ENCODE measurements around the gene ATP2B2.

- TF ChIP-seq CTCF (tag by site-specific recombination; IDR thresholded peaks at IDR 0.05) (no peak), ZNF830 (tag by site-specific recombination; IDR thresholded peaks at IDR 0.05; ENCODE audit: low read depth) (no peak), ZSCAN30 (tag by site-specific recombination; IDR thresholded peaks at IDR 0.05) (no peak), REST (tag by site-specific recombination; IDR thresholded peaks at IDR 0.05) (no peak), BCL11A (tag by site-specific recombination; IDR thresholded peaks at IDR 0.05; ENCODE audit: low read depth) (no peak), ZNF704 (tag by site-specific recombination; IDR thresholded peaks at IDR 0.05) (no peak), ZNF629 (tag by site-specific recombination; IDR thresholded peaks at IDR 0.05) (no peak), ZNF223 (tag by site-specific recombination; IDR thresholded peaks at IDR 0.05) (no peak), ZNF362 (tag by site-specific recombination; IDR thresholded peaks at IDR 0.05) (no peak)
These were observed 221.7 kb downstream of the ATP2B2 start for GRCh38 chr3:10283638-10284037.
